Stimulated activated CD4-positive, alpha-beta T cell treated with anti-CD3 and anti-CD28 coated beads, Interleukin-4, amount 100 ng/mL, for 1 hour (primary cell): ENCODE measurements around the gene PROK1.
"Not testable (repeated sequence)": the region's sequence is repeated elsewhere in the genome, so short reads cannot be mapped to it uniquely, and the experiment has no call there.

ENCODE experiments used
- DNase-seq: peaks from one replicate; pipeline ENCODE4 v3.0.0-alpha.2; 2020

The PROK1 gene

GRCh38 chr1:110434946-110435345 lies 16.0 kb upstream of the PROK1 start:
- DNase-seq: no peak

- DNase-seq: no peak
Observed at GRCh38 chr1:110436635-110437034, 14.3 kb upstream of the PROK1 start.

GRCh38 chr1:110437645-110438299 lies 13.2 kb upstream of the PROK1 start:
- not testable (repeated sequence) for DNase-seq

- DNase-seq: no peak
Observed at GRCh38 chr1:110438893-110439292, 12.1 kb upstream of the PROK1 start.

GRCh38 chr1:110439873-110440272 lies 11.1 kb upstream of the PROK1 start:
- not testable (repeated sequence) for DNase-seq

- no peak for DNase-seq
Observed at GRCh38 chr1:110440877-110441276, 10.1 kb upstream of the PROK1 start.

DNA sequence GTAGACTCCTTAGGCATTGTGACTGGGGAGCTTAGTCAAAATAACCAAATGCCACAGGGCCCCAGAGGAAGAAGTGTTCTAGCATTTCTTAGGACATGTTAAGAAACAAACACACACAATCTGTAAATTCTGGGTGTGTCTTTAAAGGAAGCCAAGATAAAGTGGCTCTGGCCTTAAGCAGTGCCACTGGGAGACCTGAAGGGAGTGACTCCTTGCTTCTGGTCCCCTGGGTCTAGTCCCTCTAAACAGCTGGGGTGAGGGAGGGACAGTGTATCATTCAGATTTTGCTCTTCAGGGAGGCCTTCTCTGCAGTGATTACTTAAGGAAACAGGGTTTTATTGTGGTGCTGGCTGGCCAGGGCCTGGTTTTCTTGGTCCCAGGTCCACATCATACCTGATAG lies 9.1 kb upstream of the PROK1 start:
- DNase-seq: no peak

GRCh38 chr1:110443451-110443850 lies 7.5 kb upstream of the PROK1 start:
- DNase-seq: no peak

DNA sequence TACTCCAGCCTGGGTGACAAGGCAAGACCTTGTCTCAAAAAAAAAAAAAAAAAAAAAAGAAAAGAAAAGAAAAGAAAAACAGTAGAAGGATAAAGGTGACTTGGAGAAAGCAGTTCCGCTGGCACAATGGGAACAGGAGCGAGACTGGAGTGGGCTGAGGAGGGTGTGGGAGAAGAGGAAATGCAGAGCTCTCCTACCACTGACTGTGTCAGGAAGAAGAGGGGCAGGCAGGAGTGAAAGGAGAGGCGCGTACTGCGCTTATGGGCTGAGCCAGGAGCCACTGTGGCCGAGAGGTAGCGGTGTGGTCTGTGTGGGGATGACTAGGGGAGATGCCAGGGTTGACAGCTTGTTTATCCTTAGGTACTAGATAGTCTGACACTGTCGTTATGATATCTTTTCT lies 6.4 kb upstream of the PROK1 start:
- DNase-seq: no peak

GRCh38 chr1:110449661-110450651 lies 993 bp upstream of the PROK1 start:
- DNase-seq: no peak

GRCh38 chr1:110452330-110452729 lies 1.4 kb downstream of the PROK1 start:
- no peak for DNase-seq

GRCh38 chr1:110453829-110454228 lies 2.9 kb downstream of the PROK1 start:
- DNase-seq: no peak

- no peak for DNase-seq
Observed at GRCh38 chr1:110454328-110454727, 3.4 kb downstream of the PROK1 start.

GRCh38 chr1:110455151-110455550 lies 4.2 kb downstream of the PROK1 start:
- no peak for DNase-seq

DNA sequence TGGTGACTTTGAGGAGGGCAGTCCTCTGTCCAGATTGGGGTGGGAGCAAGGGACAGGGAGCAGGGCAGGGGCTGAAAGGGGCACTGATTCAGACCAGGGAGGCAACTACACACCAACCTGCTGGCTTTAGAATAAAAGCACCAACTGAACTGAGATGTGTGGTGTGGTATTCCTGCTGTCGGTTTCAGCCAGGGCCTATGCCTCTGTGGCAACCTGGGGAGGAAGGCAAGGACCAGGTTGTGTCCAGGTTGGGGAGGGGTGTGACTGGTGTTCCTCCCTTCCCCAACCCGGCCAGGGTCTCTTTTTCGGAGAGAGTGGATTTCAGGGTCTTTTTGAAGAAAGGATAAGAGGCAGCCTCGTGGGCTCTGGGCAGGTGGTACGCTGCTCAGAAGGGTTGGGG lies 6.3 kb downstream of the PROK1 start:
- no peak for DNase-seq

- peak; percentile 77 for DNase-seq
Observed at GRCh38 chr1:110460253-110461220, 9.6 kb downstream of the PROK1 start.

- DNase-seq: no peak
Observed at GRCh38 chr1:110462093-110462492, 11.1 kb downstream of the PROK1 start.

DNA sequence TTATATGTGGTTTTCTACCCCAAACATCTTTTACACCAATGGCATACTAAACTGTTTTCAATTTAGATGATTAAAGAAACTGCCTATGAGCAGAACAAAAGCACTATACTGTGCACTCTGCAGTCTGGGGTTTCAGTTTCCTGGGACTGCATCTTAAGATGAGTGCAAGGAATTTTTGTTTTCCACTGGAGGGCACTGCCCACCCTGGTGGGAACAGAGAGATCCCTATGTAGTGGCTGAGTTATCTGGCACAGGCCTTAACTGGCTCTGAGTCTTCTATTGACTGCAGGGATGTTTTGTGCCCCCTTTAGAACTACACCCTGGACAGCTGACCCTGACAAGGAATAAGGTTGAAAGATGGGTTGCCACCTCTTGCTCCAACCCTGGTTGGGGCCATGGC lies 12.0 kb downstream of the PROK1 start:
- no peak for DNase-seq

GRCh38 chr1:110463725-110464124 lies 12.8 kb downstream of the PROK1 start:
- no peak for DNase-seq

GRCh38 chr1:110464340-110464739 lies 13.4 kb downstream of the PROK1 start:
- DNase-seq: no peak

GRCh38 chr1:110465038-110465813 lies 14.3 kb downstream of the PROK1 start:
- DNase-seq: no peak

DNA sequence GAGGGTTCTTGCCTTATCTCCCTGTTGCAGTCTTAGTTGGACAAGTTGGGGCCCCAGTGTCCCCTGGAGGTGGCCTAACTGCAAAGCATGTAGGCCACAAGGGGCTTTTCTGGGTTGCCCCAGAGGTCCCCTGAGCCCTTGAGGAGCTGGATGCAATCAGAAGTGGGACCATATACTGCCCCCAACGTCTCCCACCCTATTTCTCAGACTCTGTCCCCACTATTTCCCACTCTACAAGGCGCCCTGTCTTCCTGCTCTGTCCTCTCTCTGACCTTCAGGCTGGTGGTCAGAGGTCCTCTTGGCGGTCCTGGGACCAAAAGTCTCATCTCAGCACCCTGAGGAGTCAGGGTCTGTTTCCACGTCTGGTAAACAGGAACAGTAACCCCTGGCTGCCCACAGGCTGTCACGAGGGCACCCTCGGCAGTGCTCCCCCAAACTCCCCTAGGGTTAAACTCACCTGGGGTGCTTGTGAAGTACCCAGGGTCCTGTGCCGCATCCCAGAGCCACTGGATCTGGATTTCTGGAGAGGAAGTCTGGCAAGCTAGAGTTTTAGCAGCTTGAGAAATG lies 14.9 kb downstream of the PROK1 start:
- DNase-seq: no peak
